Retinal pigment epithelial cell (primary cell): ENCODE results near the gene RSU1.

ENCODE experiments used
- DNase-seq: peaks from one replicate; pipeline ENCODE4 v3.0.0-alpha.2; 2010; ENCODE audit warnings: low read depth
- H3K4me3 ChIP-seq: 2 replicates; pipeline ENCODE4 v1.5.1; 2011; ENCODE audit warnings: mild to moderate bottlenecking, low read length, control low read depth, moderate library complexity
- CTCF ChIP-seq: conservative IDR thresholded peaks from 2 replicates; pipeline ENCODE4 v1.5.1; 2011; ENCODE audit warnings: low read depth, low read length, control low read depth, inconsistent platforms

RSU1 gene

GRCh38 chr10:16632996-16633395, 184.2 kb downstream of the RSU1 start:
- no peak for DNase-seq
- no peak for TF ChIP-seq CTCF
- no peak overlapping the region for H3K4me3 ChIP-seq

- H3K4me3 ChIP-seq = no peak overlapping the region
- DNase-seq = no peak
- TF ChIP-seq CTCF = no peak
Measured at GRCh38 chr10:16626697-16627096, 190.5 kb downstream of the RSU1 start.

DNA sequence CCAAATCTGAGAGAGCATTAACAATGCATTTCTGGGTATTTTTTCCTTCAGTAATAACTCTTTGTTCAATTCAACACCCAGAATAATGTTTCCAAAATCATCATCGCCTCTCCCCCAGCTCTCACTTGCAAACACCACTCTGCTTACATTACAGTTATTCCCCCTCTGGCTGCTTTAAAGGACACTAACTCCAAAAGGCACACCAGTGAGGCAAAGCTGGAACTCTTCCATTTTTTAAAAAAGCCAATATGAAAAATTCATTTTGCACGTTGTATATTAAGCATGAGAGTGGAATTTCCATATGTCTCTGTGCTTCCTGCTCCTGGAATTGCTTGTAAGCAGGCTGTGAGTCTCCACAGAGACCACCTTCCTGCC, 204.3 kb downstream of the RSU1 start:
- DNase-seq = no peak
- TF ChIP-seq CTCF = no peak

GRCh38 chr10:16612115-16612980, 204.9 kb downstream of the RSU1 start:
- H3K4me3 ChIP-seq = no peak overlapping the region
- TF ChIP-seq CTCF = no peak
- DNase-seq = peak; percentile 12

More for the DNA sequence above, 204.3 kb downstream of the RSU1 start:
- H3K4me3 ChIP-seq = no peak overlapping the region

- no peak for DNase-seq
- H3K4me3 ChIP-seq = no peak overlapping the region
- no peak for TF ChIP-seq CTCF
Measured at GRCh38 chr10:16611037-16611436, 206.2 kb downstream of the RSU1 start.

DNA sequence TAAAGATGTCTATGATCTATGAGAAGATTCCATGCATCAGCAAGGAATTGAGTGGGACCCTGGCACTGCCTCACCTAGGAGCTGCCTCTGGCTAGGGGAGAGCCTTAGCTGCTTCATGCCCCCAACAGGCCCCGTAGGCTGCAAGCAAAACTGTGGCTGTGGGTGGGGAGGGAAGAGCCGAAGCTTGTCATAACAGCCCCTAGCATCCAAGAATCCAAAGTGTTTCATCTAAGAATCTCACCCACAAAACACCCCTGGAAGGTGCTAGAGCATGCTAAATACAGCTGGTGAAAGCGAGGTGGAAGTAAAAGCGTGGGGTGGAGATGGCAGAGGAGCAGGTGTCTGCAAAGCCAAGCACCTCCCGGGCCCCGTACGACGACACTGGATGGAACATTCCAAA, 208.0 kb downstream of the RSU1 start:
- TF ChIP-seq CTCF = no peak
- DNase-seq = no peak
- H3K4me3 ChIP-seq = no peak overlapping the region

DNA sequence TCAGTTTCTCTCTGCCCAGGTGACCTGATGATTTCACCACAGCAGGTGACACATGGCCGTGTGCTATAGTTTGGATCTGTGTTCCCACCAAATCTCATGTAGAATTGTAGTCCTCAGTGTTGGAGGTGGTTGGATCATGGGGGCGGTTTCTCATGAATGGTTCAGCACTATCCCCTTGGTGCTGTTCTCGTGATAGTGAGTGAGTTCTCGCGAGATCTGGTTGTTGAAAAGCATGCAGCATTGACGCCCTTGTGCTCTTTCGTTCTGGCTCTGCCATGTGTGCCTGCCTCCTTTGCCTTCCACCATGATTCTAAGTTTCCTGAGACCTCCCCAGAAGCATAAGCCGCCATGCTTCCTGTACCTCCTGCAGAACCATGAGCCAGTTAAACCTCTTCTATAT, 210.3 kb downstream of the RSU1 start:
- DNase-seq = no peak
- H3K4me3 ChIP-seq = no peak overlapping the region
- no peak for TF ChIP-seq CTCF
